Mammary epithelial cell (primary cell): Measurements from ENCODE around the gene KRI1.

Source experiments
- CTCF ChIP-seq, 2 donors: IDR thresholded peaks in 1 of 2; conservative IDR thresholded peaks in 1 of 2; 2 replicates each; pipeline ENCODE4 v1.5.1; 2011 to 2012; ENCODE audit warnings: inconsistent platforms in 2 of 2, low read length in 2 of 2, mild to moderate bottlenecking in 2 of 2, control low read depth in 1 of 2, low read depth in 1 of 2; ENCODE audit not compliant: insufficient read depth in 1 of 2; ENCODE audit errors: extremely low read depth in 1 of 2
- EZH2 ChIP-seq: IDR thresholded peaks from 2 replicates; pipeline ENCODE4 v1.6.1; 2012; ENCODE audit warnings: low read length, inconsistent platforms, borderline replicate concordance

- TF ChIP-seq CTCF (conservative IDR thresholded peaks at IDR 0.05 in 1 of 2, IDR thresholded peaks at IDR 0.05 in 1 of 2; ENCODE audit: extremely low read depth in 1 of 2, insufficient read depth in 1 of 2, low read depth in 1 of 2, low read length in 2 of 2) (peak; percentile 98 to 99), EZH2 (no peak)
Observed at GRCh38 chr19:10580979-10581631, 15.3 kb upstream of the KRI1 start.
